Parathyroid adenoma (tissue), 2 donors: Measurements from ENCODE around the gene TRIM42.

ENCODE experiments used
- H2AFZ ChIP-seq: fragments of 300-600 bp; sonication (generic); one replicate; pipeline ENCODE4 v1.7.0; 2017; ENCODE audit warnings: antibody characterized with exemption, mild to moderate bottlenecking
- H3K27ac ChIP-seq: fragments of 300-600 bp; sonication (generic); one replicate; pipeline ENCODE4 v1.7.0; 2017
- H3K27me3 ChIP-seq: fragments of 300-600 bp; sonication (generic); one replicate; pipeline ENCODE4 v1.7.0; 2017; ENCODE audit warnings: low read length; ENCODE audit not compliant: control insufficient read depth, insufficient read depth
- H3K36me3 ChIP-seq: fragments of 300-600 bp; sonication (generic); one replicate; pipeline ENCODE4 v1.7.0; 2017; ENCODE audit warnings: low read length; ENCODE audit not compliant: control insufficient read depth, insufficient read depth
- H3K4me1 ChIP-seq: fragments of 300-600 bp; sonication (generic); one replicate; pipeline ENCODE4 v1.7.0; 2017; ENCODE audit warnings: control low read depth
- H3K4me2 ChIP-seq: fragments of 300-600 bp; sonication (generic); one replicate; pipeline ENCODE4 v1.7.0; 2017; ENCODE audit warnings: low read length
- H3K4me3 ChIP-seq: fragments of 300-600 bp; sonication (generic); one replicate; pipeline ENCODE4 v1.7.0; 2017; ENCODE audit warnings: low read depth, low read length
- H3K79me2 ChIP-seq: fragments of 300-600 bp; sonication (generic); one replicate; pipeline ENCODE4 v1.7.0; 2017; ENCODE audit warnings: control low read depth
- H3K9ac ChIP-seq: fragments of 300-600 bp; sonication (generic); one replicate; pipeline ENCODE4 v1.7.0; 2017; ENCODE audit warnings: mild to moderate bottlenecking
- H3K9me3 ChIP-seq: fragments of 300-600 bp; sonication (generic); one replicate; pipeline ENCODE4 v1.7.0; 2017; ENCODE audit warnings: low read length; ENCODE audit not compliant: control insufficient read depth
- CTCF ChIP-seq: fragments of 300-600 bp; sonication (generic); IDR thresholded peaks from one replicate; pipeline ENCODE4 v1.7.0; 2017; ENCODE audit warnings: antibody characterized with exemption, mild to moderate bottlenecking
- donor health status: primary hyperparathyroidism.

TRIM42 gene

DNA sequence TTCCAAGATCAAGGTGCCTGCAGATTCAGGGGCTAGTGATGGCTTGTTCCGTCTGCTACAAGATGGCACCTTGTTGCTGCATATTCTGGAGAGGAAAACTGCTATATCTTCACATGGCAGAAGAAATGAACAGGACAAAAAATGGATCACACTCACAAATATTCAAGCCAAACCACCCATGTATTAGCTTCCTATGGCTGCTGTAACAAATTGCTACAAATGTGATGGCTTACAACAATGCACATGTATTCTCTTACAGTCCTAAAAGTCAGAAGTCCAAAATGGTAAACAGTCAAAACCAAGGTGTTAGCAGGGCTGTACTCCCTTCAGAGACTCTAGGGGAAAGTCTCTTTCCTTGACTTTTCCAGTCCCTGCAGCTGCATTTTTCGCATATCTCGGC is 55.8 kb downstream of the TRIM42 start:
- no peaks in the 10 kb centered on the region for H3K9me3 ChIP-seq
- H3K9ac ChIP-seq, result no peak overlapping the region
- no peaks in the 10 kb centered on the region for H3K27me3 ChIP-seq
- H3K4me1 ChIP-seq, result no peaks in the 10 kb centered on the region
- no peaks in the 10 kb centered on the region for H3K36me3 ChIP-seq
- no peak overlapping the region for H3K27ac ChIP-seq
- no peak overlapping the region for H2AFZ ChIP-seq
- H3K4me2 ChIP-seq, result no peak overlapping the region
- no peaks in the 10 kb centered on the region for H3K79me2 ChIP-seq
- no peak overlapping the region for H3K4me3 ChIP-seq
- TF ChIP-seq CTCF, result no peak

DNA sequence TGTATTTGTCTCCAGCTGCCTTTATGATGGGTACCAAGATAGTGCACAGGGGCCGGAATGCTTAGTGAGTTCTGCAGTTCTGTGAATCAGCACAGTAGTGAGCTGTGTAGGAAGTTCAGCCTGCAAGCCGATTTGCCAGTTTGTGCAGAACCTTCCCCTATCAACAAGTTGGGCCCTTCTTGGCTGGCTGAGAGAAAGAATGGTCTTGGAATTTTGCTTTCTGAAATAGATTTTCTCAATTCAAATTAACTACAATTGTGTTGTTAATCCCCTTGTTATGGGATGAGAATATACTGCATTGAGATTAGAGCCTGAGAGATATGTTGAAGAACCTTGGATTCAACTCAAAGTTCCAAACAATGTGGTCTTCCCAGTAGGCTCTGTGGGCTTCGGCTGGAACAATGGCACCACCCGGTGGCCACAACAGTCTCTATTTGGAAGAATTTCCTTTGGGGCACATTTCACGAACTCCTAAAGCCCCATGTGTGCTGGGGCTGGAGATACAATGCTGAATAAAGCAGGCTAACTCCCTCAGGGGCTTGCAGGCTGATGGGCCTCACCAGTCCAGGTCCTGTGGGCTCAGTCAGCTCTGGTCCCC is 59.1 kb downstream of the TRIM42 start:
- Histone ChIP-seq H3K4me3 (no peak overlapping the region), H3K27ac (no peak overlapping the region), H3K79me2 (no peaks in the 10 kb centered on the region), H3K27me3 (no peaks in the 10 kb centered on the region), H2AFZ (no peak overlapping the region), H3K4me1 (no peaks in the 10 kb centered on the region), H3K36me3 (no peaks in the 10 kb centered on the region), H3K9ac (no peak overlapping the region), H3K9me3 (no peaks in the 10 kb centered on the region), H3K4me2 (no peak overlapping the region)
- no peak for TF ChIP-seq CTCF

DNA sequence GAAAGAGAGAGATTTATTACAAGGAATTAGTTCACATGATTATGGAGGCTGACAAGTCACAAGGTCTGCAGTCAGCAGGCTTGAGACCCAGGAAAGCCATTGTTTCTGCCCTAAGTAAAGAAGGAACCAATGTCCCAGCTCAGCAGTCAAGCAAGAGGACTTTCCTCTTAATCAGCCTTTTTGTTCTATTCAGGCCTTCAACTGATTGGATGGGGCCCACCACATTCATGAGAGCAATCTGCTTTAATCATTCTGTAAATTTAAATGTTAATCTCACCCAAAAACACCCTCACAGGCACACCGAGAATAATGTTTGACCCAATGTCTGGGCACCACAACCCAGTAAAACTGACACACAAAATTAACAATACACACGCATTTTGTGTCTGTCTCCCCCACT is 64.3 kb downstream of the TRIM42 start:
- TF ChIP-seq CTCF, result no peak
- Histone ChIP-seq H3K27ac (no peak overlapping the region), H3K9me3 (no peaks in the 10 kb centered on the region), H3K4me2 (no peak overlapping the region), H3K79me2 (no peaks in the 10 kb centered on the region), H3K4me3 (no peak overlapping the region), H3K4me1 (no peaks in the 10 kb centered on the region), H3K27me3 (no peaks in the 10 kb centered on the region), H2AFZ (no peak overlapping the region), H3K9ac (no peak overlapping the region), H3K36me3 (no peaks in the 10 kb centered on the region)

DNA sequence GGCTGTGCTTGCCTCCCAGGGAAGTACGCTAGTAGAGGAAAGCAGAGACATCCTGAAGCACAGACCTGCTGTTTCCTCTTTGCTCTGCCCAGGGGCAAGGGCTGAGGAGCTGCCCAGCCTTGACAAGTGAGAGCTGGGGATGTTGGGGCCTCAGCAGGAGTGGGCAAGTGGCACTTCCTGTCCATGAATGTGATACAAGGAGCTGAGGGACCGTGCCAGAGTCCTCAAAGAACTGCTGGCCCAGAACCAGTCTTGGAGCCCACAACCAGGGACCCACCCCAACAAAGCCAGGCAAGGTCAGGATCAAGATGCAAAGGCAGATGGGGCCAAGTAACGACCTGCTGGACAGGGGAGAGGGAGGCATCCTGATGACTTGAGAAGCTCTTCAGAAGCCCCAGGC is 70.3 kb downstream of the TRIM42 start:
- Histone ChIP-seq H3K4me3 (no peak overlapping the region), H3K79me2 (no peaks in the 10 kb centered on the region), H3K9me3 (no peaks in the 10 kb centered on the region), H3K27ac (no peak overlapping the region), H3K27me3 (no peaks in the 10 kb centered on the region), H2AFZ (no peak overlapping the region), H3K9ac (no peak overlapping the region), H3K4me2 (no peak overlapping the region), H3K36me3 (no peaks in the 10 kb centered on the region), H3K4me1 (no peaks in the 10 kb centered on the region)
- TF ChIP-seq CTCF, result no peak

GRCh38 chr3:140748903-140749302 is 71.0 kb downstream of the TRIM42 start:
- no peak overlapping the region for H3K4me3 ChIP-seq
- no peaks in the 10 kb centered on the region for H3K4me1 ChIP-seq
- no peak overlapping the region for H3K4me2 ChIP-seq
- H3K27me3 ChIP-seq, result no peaks in the 10 kb centered on the region
- H2AFZ ChIP-seq, result no peak overlapping the region
- no peak for TF ChIP-seq CTCF
- no peaks in the 10 kb centered on the region for H3K79me2 ChIP-seq
- H3K27ac ChIP-seq, result no peak overlapping the region
- H3K36me3 ChIP-seq, result no peaks in the 10 kb centered on the region
- H3K9me3 ChIP-seq, result no peaks in the 10 kb centered on the region
- no peak overlapping the region for H3K9ac ChIP-seq
